Coronary artery (tissue), 2 donors: ENCODE measurements around the gene PREX1.
"Not testable (repeated sequence)": the region's sequence is repeated elsewhere in the genome, so short reads cannot be mapped to it uniquely, and the experiment has no call there.

Source experiments
- DNase-seq: peaks from one replicate; pipeline ENCODE4 v3.0.0-alpha.2; 2017; ENCODE audit warnings: low spot score
- H3K27ac ChIP-seq, 2 donors: fragments of 200-600 bp; sonication (generic); one replicate each; pipeline ENCODE4 v1.5.1; 2016 to 2019
- H3K4me3 ChIP-seq: fragments of 200-600 bp; sonication (generic); 2 replicates; pipeline ENCODE4 v1.5.1; 2016; ENCODE audit warnings: mild to moderate bottlenecking, moderate library complexity
- TF ChIP-seq, protein P1 (sequence below): fragments of 200-600 bp; sonication (generic); IDR thresholded peaks from one replicate; pipeline ENCODE4 v1.5.1; 2019; ENCODE audit warnings: antibody characterized with exemption

Gene PREX1

DNA sequence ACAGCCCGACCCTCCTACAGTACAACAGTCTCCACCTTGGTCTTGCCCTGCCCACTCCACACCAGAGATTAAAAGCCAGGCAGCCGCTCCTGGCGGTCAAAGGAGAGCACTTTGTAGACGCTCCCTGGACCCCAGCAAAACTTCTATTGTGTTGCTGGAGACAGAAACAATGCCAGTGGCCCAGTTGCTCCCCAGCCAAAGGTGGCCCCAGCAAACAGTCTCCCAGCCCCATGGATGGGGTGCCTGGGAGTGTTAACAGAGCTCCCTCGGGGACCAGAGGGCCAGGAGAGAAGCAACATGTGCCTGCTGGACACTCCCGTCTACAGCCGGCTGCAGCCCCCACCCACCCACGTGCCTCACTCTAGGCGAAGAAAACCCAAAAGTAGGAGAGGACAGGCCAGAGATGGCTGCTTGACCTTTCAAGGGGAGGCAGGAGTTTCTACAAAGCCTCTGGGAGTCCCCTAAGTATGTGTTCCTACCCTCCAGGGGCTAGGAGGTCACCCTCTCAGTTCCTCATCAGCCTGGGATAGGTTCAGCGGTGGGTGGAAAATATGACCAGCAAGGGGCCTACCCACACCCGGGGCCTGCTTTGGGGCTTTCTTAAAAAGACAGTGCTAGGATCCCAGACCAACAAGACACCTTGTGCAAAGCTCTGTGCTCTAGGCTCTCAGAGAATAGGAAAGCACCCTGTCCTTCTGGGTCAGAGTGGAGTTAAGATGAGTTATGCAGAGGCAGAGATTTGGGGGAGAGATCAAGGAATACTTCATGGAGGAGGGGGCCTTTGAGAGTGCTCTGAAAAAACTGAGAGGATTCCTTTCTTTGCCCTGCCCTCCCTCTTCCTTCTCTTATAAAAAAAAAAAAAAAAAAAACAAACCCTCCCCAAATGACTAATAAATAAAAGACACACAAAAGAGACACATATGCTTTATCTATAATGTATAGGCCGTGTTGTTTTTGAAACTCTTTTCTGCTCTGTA is 19.0 kb upstream of the PREX1 start:
- DNase-seq = no peak
- no peak overlapping the region for H3K27ac ChIP-seq
- TF ChIP-seq, protein P1, sequence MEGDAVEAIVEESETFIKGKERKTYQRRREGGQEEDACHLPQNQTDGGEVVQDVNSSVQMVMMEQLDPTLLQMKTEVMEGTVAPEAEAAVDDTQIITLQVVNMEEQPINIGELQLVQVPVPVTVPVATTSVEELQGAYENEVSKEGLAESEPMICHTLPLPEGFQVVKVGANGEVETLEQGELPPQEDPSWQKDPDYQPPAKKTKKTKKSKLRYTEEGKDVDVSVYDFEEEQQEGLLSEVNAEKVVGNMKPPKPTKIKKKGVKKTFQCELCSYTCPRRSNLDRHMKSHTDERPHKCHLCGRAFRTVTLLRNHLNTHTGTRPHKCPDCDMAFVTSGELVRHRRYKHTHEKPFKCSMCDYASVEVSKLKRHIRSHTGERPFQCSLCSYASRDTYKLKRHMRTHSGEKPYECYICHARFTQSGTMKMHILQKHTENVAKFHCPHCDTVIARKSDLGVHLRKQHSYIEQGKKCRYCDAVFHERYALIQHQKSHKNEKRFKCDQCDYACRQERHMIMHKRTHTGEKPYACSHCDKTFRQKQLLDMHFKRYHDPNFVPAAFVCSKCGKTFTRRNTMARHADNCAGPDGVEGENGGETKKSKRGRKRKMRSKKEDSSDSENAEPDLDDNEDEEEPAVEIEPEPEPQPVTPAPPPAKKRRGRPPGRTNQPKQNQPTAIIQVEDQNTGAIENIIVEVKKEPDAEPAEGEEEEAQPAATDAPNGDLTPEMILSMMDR = no peak
- no peak overlapping the region for H3K4me3 ChIP-seq

GRCh38 chr20:48845721-48846306 is 18.0 kb upstream of the PREX1 start:
- H3K4me3 ChIP-seq = no peak overlapping the region
- TF ChIP-seq, protein P1 = no peak
- no peak overlapping the region for H3K27ac ChIP-seq
- no peak for DNase-seq

GRCh38 chr20:48844996-48845395 is 17.2 kb upstream of the PREX1 start:
- TF ChIP-seq, protein P1 = no peak
- Histone ChIP-seq H3K4me3 (no peak overlapping the region), H3K27ac (no peak overlapping the region)
- no peak for DNase-seq

DNA sequence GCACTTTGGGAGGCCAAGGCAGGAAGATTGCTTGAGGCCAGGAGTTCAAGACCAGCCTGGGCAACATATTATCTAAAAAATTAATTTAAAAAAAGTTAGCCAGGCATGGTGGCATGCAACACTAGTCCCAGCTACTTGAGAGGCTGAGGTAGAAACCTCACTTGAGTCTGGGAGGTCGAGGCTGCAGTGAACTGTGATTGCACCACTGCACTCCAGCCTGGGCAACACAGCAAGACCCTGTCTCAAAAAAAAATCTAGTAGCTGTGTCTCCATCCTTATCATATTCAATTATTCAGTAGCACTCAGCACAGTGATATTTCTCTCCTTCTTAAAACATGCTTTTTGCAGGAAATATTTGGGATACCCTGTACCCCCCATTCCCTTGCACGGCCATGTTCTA is 16.1 kb upstream of the PREX1 start:
- H3K27ac ChIP-seq, DNase-seq, H3K4me3 ChIP-seq: not testable (repeated sequence)

- no peak for DNase-seq
- Histone ChIP-seq H3K27ac (no peak overlapping the region), H3K4me3 (no peak overlapping the region)
- TF ChIP-seq, protein P1 = no peak
Measured at GRCh38 chr20:48843057-48843806, 15.4 kb upstream of the PREX1 start.

DNA sequence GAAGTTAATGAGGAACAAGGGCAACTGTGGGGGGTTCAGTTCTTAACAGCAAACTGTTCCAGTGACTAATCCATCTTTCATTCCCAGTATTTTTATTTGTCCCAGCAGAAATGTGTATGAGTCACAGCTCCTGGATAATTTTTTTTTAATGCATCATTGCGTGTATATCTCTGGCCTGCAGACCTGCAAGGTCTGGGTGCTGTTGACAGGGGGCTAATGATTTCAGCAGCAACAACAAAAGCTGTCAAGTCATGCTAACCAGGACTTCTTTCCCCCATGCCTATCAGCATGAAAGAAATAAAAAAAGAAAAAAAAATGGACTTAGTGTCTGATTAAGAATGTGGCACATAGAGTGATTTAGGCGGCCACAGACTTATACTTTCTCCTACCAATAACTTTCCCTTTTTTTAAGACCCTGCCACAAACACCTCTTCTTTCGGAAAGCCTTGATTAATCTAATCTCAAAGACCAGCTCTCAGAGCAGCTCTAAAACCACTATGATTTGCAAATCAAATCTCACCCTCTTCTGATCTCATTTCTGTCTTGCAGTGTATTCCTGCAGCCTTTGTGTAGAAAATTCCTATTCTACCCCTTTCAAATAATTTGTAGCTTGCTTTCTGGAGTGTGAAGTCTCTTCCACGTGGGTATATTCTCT is 14.2 kb upstream of the PREX1 start:
- Histone ChIP-seq H3K4me3 (no peak overlapping the region), H3K27ac (no peak overlapping the region)
- TF ChIP-seq, protein P1 = no peak
- no peak for DNase-seq
